GM12872 (cell line): ENCODE results near the gene C21orf58.

Experiments
- TF ChIP-seq, protein P1 (sequence below): IDR thresholded peaks from 3 replicates; pipeline ENCODE4 v1.5.1; 2011; ENCODE audit warnings: low read depth, mild to moderate bottlenecking, low read length, moderate library complexity; ENCODE audit not compliant: insufficient read depth

C21orf58 gene

DNA sequence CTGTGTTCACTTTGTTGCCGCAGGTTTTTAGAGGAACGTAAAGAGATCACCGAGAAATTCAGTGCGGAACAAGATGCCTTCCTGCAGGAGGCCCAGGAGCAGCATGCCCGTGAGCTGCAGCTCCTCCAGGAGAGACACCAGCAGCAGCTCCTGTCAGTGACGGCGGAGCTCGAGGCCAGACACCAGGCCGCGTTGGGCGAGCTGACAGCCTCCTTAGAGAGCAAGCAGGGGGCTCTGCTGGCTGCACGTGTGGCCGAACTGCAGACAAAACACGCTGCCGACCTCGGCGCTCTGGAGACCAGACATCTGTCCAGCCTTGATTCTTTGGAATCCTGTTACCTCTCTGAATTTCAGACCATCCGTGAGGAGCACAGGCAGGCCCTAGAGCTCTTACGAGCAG lies 42.9 kb upstream of the C21orf58 start:
- TF ChIP-seq, protein P1, sequence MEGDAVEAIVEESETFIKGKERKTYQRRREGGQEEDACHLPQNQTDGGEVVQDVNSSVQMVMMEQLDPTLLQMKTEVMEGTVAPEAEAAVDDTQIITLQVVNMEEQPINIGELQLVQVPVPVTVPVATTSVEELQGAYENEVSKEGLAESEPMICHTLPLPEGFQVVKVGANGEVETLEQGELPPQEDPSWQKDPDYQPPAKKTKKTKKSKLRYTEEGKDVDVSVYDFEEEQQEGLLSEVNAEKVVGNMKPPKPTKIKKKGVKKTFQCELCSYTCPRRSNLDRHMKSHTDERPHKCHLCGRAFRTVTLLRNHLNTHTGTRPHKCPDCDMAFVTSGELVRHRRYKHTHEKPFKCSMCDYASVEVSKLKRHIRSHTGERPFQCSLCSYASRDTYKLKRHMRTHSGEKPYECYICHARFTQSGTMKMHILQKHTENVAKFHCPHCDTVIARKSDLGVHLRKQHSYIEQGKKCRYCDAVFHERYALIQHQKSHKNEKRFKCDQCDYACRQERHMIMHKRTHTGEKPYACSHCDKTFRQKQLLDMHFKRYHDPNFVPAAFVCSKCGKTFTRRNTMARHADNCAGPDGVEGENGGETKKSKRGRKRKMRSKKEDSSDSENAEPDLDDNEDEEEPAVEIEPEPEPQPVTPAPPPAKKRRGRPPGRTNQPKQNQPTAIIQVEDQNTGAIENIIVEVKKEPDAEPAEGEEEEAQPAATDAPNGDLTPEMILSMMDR = no peak

GRCh38 chr21:46366091-46366490 lies 42.4 kb upstream of the C21orf58 start:
- TF ChIP-seq, protein P1 = no peak

- TF ChIP-seq, protein P1 = no peak
These were observed 40.0 kb upstream of the C21orf58 start for GRCh38 chr21:46363698-46364097.

DNA sequence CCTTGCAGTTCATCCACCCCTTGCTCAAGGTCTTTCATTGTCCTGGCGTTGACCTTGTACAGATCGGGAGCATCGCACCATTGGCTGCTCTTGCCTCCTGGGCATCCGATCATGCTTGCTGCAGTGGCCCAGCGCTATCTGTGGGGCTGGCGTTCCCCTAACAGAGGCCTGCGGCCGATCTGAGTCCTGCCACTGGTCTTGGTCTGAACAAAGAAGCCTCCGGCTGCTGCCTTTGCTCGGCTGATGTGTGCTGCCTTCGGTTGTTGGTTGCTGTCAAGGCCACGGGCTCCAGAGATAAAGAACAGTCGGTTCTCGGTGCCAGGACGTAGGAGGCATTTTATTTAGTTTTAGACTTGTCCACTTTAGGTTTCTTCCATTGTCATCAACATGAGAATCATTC lies 39.3 kb upstream of the C21orf58 start:
- TF ChIP-seq, protein P1 = no peak

GRCh38 chr21:46361935-46362334 lies 38.3 kb upstream of the C21orf58 start:
- TF ChIP-seq, protein P1 = no peak

GRCh38 chr21:46361176-46361575 lies 37.5 kb upstream of the C21orf58 start:
- TF ChIP-seq, protein P1 = no peak

- TF ChIP-seq, protein P1 = no peak
These were observed 34.2 kb upstream of the C21orf58 start for GRCh38 chr21:46357684-46358425.
